Lower leg skin (tissue), 3 donors: ENCODE results near the gene SERPINH1.

ENCODE experiments used
- CTCF ChIP-seq, 3 donors: fragments of 450-650 bp; IDR thresholded peaks; one replicate each; pipeline ENCODE4 v1.5.1; 2016; ENCODE audit warnings: antibody characterized with exemption in 3 of 3, mild to moderate bottlenecking in 3 of 3, moderate library complexity in 2 of 3
- POLR2A ChIP-seq, 2 donors: fragments of 450-650 bp; IDR thresholded peaks; one replicate each; pipeline ENCODE4 v1.6.1; 2016 to 2017; ENCODE audit warnings: antibody characterized with exemption in 2 of 2, mild to moderate bottlenecking in 1 of 2, moderate library complexity in 1 of 2

DNA sequence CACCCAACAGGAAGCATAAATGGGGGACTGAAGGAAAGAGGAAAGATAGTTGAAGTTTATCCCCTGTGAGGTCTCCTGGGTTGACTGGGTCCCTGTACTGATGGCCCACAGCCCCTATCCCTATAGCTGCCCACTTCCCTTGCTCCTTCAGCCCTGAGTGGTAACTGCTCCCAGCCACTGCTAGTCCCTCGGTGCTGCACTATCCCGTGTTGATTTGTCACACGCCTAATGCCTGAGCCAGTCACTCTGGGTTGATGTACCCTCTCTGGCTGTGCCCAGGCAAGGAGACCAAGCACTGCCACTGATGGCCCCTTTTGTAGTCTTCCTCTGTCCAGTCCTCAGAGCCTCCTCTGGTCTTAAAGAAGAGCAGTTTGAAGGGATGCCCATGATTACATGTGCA lies 45.9 kb upstream of the SERPINH1 start:
- TF ChIP-seq CTCF (IDR thresholded peaks at IDR 0.05), result no peak
- no peak for TF ChIP-seq POLR2A (IDR thresholded peaks at IDR 0.05)
